T-helper 1 cell treated with Interleukin-12 subunit alpha and Interleukin-12 subunit beta and Interleukin-4 antibody, amounts not matched to agents 30 μg/mL and 1 μg/mL, for 36 hours (primary cell): Measurements from ENCODE around the gene ABCC3.
"Not testable (repeated sequence)": the region's sequence is repeated elsewhere in the genome, so short reads cannot be mapped to it uniquely, and the experiment has no call there.

Experiments used
- H3K27ac Mint-ChIP-seq: one replicate; pipeline ENCODE4 v1.8.0; 2021; ENCODE audit warnings: mild to moderate bottlenecking, mixed read lengths
- H3K27me3 Mint-ChIP-seq: one replicate; pipeline ENCODE4 v1.8.0; 2021; ENCODE audit warnings: low read depth, mixed read lengths
- H3K36me3 Mint-ChIP-seq: one replicate; pipeline ENCODE4 v1.8.0; 2021; ENCODE audit warnings: low read depth, mixed read lengths
- H3K4me1 Mint-ChIP-seq: one replicate; pipeline ENCODE4 v1.8.0; 2021; ENCODE audit warnings: low read depth, mixed read lengths
- H3K4me3 Mint-ChIP-seq: one replicate; pipeline ENCODE4 v1.8.0; 2021; ENCODE audit warnings: mild to moderate bottlenecking, moderate library complexity, mixed read lengths
- H3K9me3 Mint-ChIP-seq: one replicate; pipeline ENCODE4 v1.8.0; 2021; ENCODE audit warnings: mixed read lengths

The ABCC3 gene

DNA sequence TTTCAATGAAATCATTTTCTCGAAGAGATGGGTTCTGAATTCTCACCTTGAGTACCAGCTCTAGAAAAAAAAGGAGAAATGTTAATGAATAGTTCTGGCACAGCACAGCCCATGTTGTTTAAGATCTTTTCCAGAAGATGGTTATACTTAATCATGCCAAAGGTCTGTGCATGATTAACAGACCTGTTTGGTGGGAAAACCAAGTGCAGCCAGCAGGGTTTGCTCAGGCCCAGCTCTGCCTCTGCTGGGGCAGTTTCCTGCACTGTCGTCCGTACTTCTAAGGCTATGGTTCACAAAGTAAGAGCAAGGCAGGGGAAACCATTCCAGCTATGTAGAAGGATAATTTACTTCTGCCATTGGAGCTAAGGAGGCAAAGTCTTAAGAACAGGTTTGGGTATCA, 62.4 kb downstream of the ABCC3 start:
- Mint-ChIP-seq H3K27me3 (no peaks in the 10 kb centered on the region), H3K27ac (no peak overlapping the region), H3K9me3 (no peaks in the 10 kb centered on the region), H3K4me3 (no peak overlapping the region), H3K36me3 (peaks cover 37% of the 10 kb centered on the region), H3K4me1 (peaks cover 21% of the 10 kb centered on the region)

GRCh38 chr17:50697663-50698272, 63.1 kb downstream of the ABCC3 start:
- H3K27me3 Mint-ChIP-seq: no peaks in the 10 kb centered on the region
- peaks cover 37% of the 10 kb centered on the region for H3K36me3 Mint-ChIP-seq
- H3K4me3 Mint-ChIP-seq: no peak overlapping the region
- no peaks in the 10 kb centered on the region for H3K9me3 Mint-ChIP-seq
- H3K4me1 Mint-ChIP-seq: peaks cover 21% of the 10 kb centered on the region
- no peak overlapping the region for H3K27ac Mint-ChIP-seq

DNA sequence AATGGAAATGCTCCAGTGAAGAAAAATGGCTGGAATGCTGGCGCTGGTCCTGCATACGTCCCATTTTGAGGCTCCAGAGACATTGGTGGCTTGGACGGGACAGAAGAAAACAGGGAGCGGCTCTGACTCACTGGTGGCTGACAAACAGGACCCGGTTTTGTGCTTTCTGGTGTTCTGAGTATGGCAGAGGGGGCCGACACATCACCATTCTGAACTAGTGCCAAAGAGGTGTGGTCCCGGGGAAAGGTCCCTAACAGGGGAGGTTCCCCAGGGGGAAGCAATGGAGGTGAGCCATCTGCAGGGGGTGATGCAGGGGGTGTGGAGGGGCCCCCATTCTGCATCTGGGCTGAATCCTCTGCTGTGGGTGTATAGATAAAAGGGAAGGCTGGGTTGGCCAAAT, 64.7 kb downstream of the ABCC3 start:
- H3K27me3 Mint-ChIP-seq: no peaks in the 10 kb centered on the region
- no peak overlapping the region for H3K4me3 Mint-ChIP-seq
- H3K36me3 Mint-ChIP-seq: peaks cover 43% of the 10 kb centered on the region
- H3K27ac Mint-ChIP-seq: no peak overlapping the region
- no peaks in the 10 kb centered on the region for H3K9me3 Mint-ChIP-seq
- H3K4me1 Mint-ChIP-seq: peaks cover 30% of the 10 kb centered on the region

GRCh38 chr17:50703162-50703561, 68.5 kb downstream of the ABCC3 start:
- peaks cover 20% of the 10 kb centered on the region for H3K4me1 Mint-ChIP-seq
- no peaks in the 10 kb centered on the region for H3K27me3 Mint-ChIP-seq
- no peak overlapping the region for H3K4me3 Mint-ChIP-seq
- H3K27ac Mint-ChIP-seq: no peak overlapping the region
- peaks cover 27% of the 10 kb centered on the region for H3K36me3 Mint-ChIP-seq
- H3K9me3 Mint-ChIP-seq: no peaks in the 10 kb centered on the region

DNA sequence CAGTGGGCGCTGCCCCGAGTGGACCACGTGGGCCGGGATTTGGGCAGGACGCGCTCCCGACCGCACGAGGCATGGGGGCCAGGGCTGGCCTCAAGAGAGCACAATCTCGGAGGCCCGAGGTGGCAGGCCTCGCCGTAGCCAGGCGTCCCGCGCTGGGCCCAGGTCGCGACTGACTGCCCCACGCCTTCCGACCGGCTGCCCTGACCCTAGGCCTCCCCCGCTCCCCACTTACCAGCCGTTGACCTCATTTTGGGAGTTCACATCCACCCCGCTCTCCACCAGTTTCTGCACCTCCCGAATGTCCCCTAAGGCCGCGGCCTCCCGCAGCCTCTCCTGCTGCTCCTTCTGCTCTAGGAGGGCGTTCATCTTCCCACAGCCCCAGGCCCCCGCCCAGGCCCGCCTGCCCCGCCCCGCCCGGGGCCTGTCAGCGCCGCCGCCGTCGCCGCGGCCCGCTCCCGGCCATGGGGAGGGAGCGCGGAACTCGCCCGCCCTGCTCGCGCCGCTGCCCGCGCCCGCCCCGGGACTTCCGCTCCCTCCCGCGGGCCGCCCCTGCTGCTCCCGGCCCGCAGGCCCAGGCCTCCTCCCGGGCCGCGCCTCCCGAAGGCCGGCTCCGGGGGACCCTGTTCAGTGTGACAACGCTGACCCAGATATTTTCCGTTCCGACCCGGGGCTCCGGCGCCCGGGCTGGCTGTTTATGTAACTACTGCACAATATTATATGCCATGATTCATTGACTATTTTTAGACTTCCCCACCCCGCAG, 72.8 kb downstream of the ABCC3 start, which contains the start of gene ANKRD40:
TSS of gene ANKRD40 (minus strand) at position 626 of the 761 bp plus-strand sequence. CDS start at position 366, 260 bp downstream.
- peaks cover 11% of the 10 kb centered on the region for H3K36me3 Mint-ChIP-seq
- H3K4me1 Mint-ChIP-seq: peaks cover 24% of the 10 kb centered on the region
- peak within 1 kb of the TSS; percentile 96 for H3K27ac Mint-ChIP-seq
- H3K27me3 Mint-ChIP-seq: peaks cover 6% of the 10 kb centered on the region
- peak within 1 kb of the TSS; percentile 96 for H3K4me3 Mint-ChIP-seq
- no peaks in the 10 kb centered on the region for H3K9me3 Mint-ChIP-seq

GRCh38 chr17:50708050-50709000, 73.6 kb downstream of the ABCC3 start:
- H3K4me1 Mint-ChIP-seq: peaks cover 22% of the 10 kb centered on the region
- no peaks in the 10 kb centered on the region for H3K9me3 Mint-ChIP-seq
- H3K4me3 Mint-ChIP-seq: peak overlapping the region; percentile 85
- peaks cover 9% of the 10 kb centered on the region for H3K36me3 Mint-ChIP-seq
- peak overlapping the region; percentile 96 for H3K27ac Mint-ChIP-seq
- H3K27me3 Mint-ChIP-seq: peaks cover 9% of the 10 kb centered on the region

GRCh38 chr17:50709053-50709452, 74.4 kb downstream of the ABCC3 start:
- Mint-ChIP-seq H3K4me3 (peak overlapping the region; percentile 85), H3K27ac (peak overlapping the region; percentile 96)

GRCh38 chr17:50710025-50710424, 75.3 kb downstream of the ABCC3 start:
- Mint-ChIP-seq H3K27ac (peak overlapping the region; percentile 68), H3K9me3 (no peaks in the 10 kb centered on the region), H3K4me3 (no peak overlapping the region), H3K36me3 (peaks cover 2% of the 10 kb centered on the region), H3K4me1 (peaks cover 15% of the 10 kb centered on the region), H3K27me3 (peaks cover 15% of the 10 kb centered on the region)

More at GRCh38 chr17:50709053-50709452, 74.4 kb downstream of the ABCC3 start:
- H3K9me3 Mint-ChIP-seq, H3K36me3 Mint-ChIP-seq: not testable (repeated sequence)
- Mint-ChIP-seq H3K27me3 (peaks cover 15% of the 10 kb centered on the region), H3K4me1 (peaks cover 15% of the 10 kb centered on the region)

GRCh38 chr17:50710650-50711049, 76.0 kb downstream of the ABCC3 start:
- no peak overlapping the region for H3K27ac Mint-ChIP-seq
- peaks cover 12% of the 10 kb centered on the region for H3K4me1 Mint-ChIP-seq
- no peak overlapping the region for H3K4me3 Mint-ChIP-seq
- H3K36me3 Mint-ChIP-seq: no peaks in the 10 kb centered on the region
- H3K9me3 Mint-ChIP-seq: no peaks in the 10 kb centered on the region
- H3K27me3 Mint-ChIP-seq: peaks cover 15% of the 10 kb centered on the region

- Mint-ChIP-seq H3K4me3 (no peak overlapping the region), H3K4me1 (peaks cover 9% of the 10 kb centered on the region), H3K27me3 (peaks cover 15% of the 10 kb centered on the region), H3K36me3 (no peaks in the 10 kb centered on the region), H3K9me3 (no peaks in the 10 kb centered on the region), H3K27ac (no peak overlapping the region)
Measured at GRCh38 chr17:50712641-50713040, 78.0 kb downstream of the ABCC3 start.

GRCh38 chr17:50715471-50715870, 80.8 kb downstream of the ABCC3 start:
- peaks cover 4% of the 10 kb centered on the region for H3K36me3 Mint-ChIP-seq
- no peak overlapping the region for H3K4me3 Mint-ChIP-seq
- peaks cover 6% of the 10 kb centered on the region for H3K4me1 Mint-ChIP-seq
- no peak overlapping the region for H3K27ac Mint-ChIP-seq
- H3K27me3 Mint-ChIP-seq: peaks cover 15% of the 10 kb centered on the region
- no peaks in the 10 kb centered on the region for H3K9me3 Mint-ChIP-seq

GRCh38 chr17:50719144-50719923, 84.7 kb downstream of the ABCC3 start, which contains the start of gene LUC7L3:
TSS of gene LUC7L3 (plus strand) at chr17:50719603. CDS start at chr17:50719733, 130 bp downstream.
- Mint-ChIP-seq H3K4me3 (peak within 1 kb of the TSS; percentile 99), H3K27ac (peak within 1 kb of the TSS; percentile 98), H3K4me1 (peaks cover 29% of the 10 kb centered on the region), H3K9me3 (no peaks in the 10 kb centered on the region), H3K36me3 (peaks cover 13% of the 10 kb centered on the region), H3K27me3 (no peaks in the 10 kb centered on the region)

- peak overlapping the region; percentile 98 for H3K27ac Mint-ChIP-seq
- H3K36me3 Mint-ChIP-seq: peaks cover 13% of the 10 kb centered on the region
- H3K4me1 Mint-ChIP-seq: peaks cover 29% of the 10 kb centered on the region
- peak overlapping the region; percentile 99 for H3K4me3 Mint-ChIP-seq
- no peaks in the 10 kb centered on the region for H3K27me3 Mint-ChIP-seq
- H3K9me3 Mint-ChIP-seq: no peaks in the 10 kb centered on the region
Measured at GRCh38 chr17:50719924-50720794, 85.5 kb downstream of the ABCC3 start.
